Embryonic facial prominence (tissue), 1 donor: ENCODE results near the gene MYH14.

Experiments used
- DNase-seq: peaks from one replicate; pipeline ENCODE4 v3.0.0-alpha.2; 2016; ENCODE audit errors: extremely low spot score

Gene MYH14

DNA sequence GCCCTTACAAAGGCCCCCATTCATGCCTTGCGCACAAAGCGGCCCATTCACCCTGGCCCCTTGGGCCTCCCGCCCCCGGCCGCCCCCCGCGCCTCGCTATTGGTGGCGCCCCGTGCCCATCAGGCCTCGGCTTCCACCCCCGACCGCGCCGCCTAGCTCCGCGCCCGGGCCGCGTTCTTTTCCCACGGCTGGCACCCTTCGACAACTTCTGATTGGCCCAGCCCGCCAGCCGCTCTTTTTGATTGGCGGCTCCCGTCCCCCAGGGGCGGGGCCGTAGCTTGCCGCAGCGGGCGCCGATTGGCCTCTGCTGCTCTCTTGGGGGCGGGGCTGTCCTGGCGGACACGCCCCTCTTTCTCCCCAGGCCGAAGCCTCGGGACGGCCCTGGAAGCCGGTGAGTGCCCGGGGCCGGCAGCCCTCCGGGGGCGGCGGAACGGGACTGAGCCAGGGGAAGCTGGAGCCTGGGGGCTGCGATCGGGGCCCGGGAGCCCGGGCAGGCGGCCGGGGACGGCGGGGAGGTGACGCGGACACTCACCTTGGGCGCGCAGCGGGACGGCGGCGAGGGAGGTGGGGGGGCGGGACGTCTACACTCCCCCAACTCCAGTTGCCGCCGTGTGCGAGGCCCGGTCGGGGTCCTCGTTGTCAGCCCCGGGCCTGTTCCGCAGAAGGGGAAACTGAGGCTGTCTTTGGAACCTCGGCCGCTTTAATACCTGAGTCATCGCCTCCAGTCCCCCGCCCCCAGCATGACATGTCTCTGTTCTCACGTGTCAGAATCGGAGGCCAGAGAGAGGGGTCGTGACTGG, at the start of gene MYH14:
TSS of gene MYH14 (plus strand) at position 342 of the 800 bp plus-strand sequence. CDS start 6,744 bp downstream, outside the sequence.
- DNase-seq, result peak; percentile 56

DNA sequence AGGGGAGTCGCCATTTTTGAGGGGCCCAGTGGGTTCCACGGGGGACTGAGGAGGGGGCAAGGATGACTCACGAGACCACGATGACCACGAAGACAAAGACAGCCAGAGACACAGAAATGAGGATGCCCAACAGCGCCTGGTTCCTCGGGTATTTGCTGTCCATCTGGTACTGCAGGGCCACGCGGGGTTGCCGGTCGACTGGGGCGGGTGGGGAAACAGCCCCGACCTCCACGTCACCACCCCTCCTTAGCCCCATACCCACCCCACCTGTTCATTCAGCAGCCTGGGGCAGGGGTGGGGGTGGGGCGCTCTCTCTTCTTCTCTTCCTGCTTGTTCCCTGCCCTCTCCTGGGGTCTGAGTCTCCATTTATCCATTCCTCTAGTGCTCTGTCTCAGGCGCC, 48.9 kb upstream of the MYH14 start:
- no peak for DNase-seq

GRCh38 chr19:50155520-50156109, 47.8 kb upstream of the MYH14 start:
- no peak for DNase-seq

- DNase-seq, result no peak
These were observed 44.8 kb upstream of the MYH14 start for GRCh38 chr19:50158577-50158976.

- no peak for DNase-seq
These were observed 44.3 kb upstream of the MYH14 start for GRCh38 chr19:50159078-50159477.

GRCh38 chr19:50162988-50163387, 40.4 kb upstream of the MYH14 start, which contains the start of gene IZUMO2:
Gene IZUMO2 (minus strand): TSS chr19:50163281. CDS start chr19:50163194, 87 bp downstream.
- no peak for DNase-seq

- DNase-seq, result peak; percentile 18
These were observed 36.1 kb upstream of the MYH14 start for GRCh38 chr19:50167314-50167721.

- DNase-seq, result no peak
These were observed 31.7 kb upstream of the MYH14 start for GRCh38 chr19:50171752-50172151.

DNA sequence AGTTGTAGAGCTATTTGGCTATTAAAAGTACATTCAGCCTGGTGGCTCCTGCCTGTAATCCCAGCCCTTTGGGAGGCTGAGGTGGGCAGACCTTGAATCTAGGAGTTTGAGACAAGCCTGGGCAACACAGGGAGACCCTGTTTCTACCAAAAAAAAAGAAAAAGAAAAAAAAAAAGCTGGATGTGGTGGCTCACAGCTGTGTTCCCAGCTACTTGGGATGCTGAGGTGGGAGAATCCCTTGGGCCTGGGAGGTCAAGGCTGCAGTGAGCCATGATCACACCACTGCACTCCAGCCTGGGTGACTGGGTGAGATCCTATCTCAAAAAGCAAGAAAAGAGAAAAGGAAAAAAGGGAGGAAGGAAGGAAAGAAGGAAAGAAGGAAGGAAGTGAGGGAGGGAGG, 30.7 kb upstream of the MYH14 start:
- no peak for DNase-seq

- no peak for DNase-seq
These were observed 30.3 kb upstream of the MYH14 start for GRCh38 chr19:50173127-50173526.

DNA sequence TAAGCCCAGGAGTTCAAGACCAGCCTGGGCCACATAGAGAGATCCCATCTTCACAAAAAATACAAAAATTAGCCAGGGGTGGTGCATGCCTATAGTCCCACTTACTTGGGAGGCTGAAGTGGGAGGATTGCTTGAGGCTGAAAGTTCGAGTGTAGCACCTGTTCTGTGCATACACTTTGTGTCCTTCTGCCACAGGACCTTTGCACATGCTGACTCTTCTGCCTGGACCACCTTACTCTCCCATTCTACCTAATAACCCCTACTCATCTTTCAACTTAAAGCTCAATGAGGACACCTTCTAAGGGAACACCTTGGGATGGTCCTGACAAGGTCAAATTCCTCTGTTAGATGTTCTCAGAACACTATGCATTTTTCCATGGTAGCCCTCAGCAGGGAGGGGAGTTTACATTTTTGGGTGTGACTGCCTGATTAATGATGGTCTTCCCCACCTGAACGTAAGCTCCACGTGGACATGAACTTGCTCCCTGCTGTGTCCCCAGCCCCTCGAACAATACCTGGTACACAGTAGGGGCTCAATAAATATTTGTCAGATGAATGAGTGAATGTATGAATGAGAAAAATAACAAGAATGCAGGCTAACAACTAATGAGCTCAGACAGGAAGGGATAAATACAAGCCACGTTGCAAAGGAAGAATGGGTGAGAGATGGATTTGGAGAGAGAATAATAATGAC, 29.2 kb upstream of the MYH14 start:
- no peak for DNase-seq

GRCh38 chr19:50175924-50176323, 27.5 kb upstream of the MYH14 start:
- DNase-seq, result no peak

- no peak for DNase-seq
These were observed 26.6 kb upstream of the MYH14 start for GRCh38 chr19:50176775-50177174.

GRCh38 chr19:50178320-50178719, 25.1 kb upstream of the MYH14 start:
- no peak for DNase-seq

GRCh38 chr19:50178859-50179537, 24.4 kb upstream of the MYH14 start:
- DNase-seq, result no peak

- no peak for DNase-seq
These were observed 22.3 kb upstream of the MYH14 start for GRCh38 chr19:50181121-50181520.

GRCh38 chr19:50184196-50184595, 19.2 kb upstream of the MYH14 start:
- no peak for DNase-seq

- DNase-seq, result no peak
These were observed 15.5 kb upstream of the MYH14 start for GRCh38 chr19:50187937-50188336.

DNA sequence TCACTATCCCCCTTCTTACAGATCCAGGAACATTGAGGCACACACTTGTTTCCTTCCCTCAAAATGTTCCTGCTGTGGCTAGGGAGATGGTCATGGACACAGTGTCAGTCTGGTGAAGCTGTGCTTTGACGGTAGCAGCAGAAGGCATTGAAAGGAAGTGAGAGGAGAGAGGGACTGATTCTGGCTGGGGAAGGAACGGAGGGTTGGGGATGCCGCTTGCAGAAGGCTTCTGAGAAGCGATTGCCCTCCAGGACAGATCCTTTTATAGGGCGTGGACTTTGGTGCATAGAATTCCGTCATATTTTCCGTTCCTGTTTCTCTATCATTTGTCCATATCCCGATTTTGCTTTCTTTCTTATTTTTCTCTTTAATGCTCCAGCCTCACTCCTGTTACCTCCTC, 14.1 kb upstream of the MYH14 start:
- no peak for DNase-seq

DNA sequence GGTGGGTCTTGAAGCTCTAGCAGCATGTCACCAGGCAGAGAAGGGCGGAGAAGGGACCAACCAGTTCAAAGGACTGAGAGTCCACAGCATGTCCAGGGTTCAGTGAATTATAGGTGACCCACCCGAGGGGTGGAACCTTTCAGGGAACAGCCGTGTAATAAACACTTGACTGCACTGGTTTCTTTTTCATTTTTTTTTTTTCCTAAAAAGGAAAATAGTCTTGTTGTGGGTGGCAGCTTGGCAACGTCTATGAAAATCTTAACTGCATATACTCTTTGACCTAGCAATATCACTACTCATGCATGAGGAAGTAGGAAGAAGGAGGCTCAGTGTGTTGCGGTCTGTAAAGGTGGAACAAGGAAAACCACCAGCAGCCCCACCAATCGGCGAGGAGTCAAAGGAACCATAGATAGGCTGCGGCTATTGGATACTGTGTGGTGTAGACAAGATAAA, 13.0 kb upstream of the MYH14 start:
- DNase-seq, result no peak

DNA sequence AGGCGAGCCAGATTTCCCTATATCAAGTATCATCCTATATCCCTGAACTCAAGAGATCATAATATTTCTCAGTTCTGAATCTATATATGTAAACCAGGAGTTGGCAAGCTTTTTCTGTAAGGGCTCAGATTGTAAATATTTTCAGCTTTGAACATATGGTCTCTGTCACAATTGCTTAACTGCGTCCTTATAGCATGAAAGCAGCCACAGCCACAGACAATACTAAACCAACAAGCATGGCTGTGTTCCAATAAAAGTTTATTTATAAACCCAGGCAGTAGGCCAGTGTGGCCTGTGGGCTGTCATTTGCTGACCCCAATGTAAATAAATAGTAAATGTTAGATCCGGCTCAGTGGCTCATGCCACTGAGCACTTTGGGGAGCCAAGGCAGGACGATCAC, 12.2 kb upstream of the MYH14 start:
- no peak for DNase-seq
